Ascending aorta (tissue), 2 donors: ENCODE measurements around the gene F10. TPM values are rescaled to one million over a fixed set of nuclear protein-coding genes. Genes with fewer than 3 reads are reported as not detected.

Source experiments
- DNase-seq, 2 donors: peaks; one replicate each; pipeline ENCODE4 v3.0.0-alpha.2; 2019; ENCODE audit warnings: low spot score in 2 of 2
- H3K27ac ChIP-seq, 2 donors: fragments of 200-600 bp; sonication (generic); one replicate each; pipeline ENCODE4 v1.5.1; 2016 to 2017; ENCODE audit warnings: mild to moderate bottlenecking in 1 of 2
- H3K27me3 ChIP-seq: fragments of 200-600 bp; sonication (generic); one replicate; pipeline ENCODE4 v1.5.1; 2017
- H3K36me3 ChIP-seq, 2 donors: fragments of 200-600 bp; sonication (generic); one replicate each; pipeline ENCODE4 v1.5.1; 2016
- H3K4me1 ChIP-seq, 2 donors: fragments of 200-600 bp; sonication (generic); one replicate each; pipeline ENCODE4 v1.5.1; 2016 to 2017; ENCODE audit warnings: mild to moderate bottlenecking in 1 of 2
- H3K4me3 ChIP-seq, 2 donors: fragments of 200-600 bp; sonication (generic); one replicate each; pipeline ENCODE4 v1.5.1; 2016 to 2017; ENCODE audit warnings: mild to moderate bottlenecking in 1 of 2
- H3K9me3 ChIP-seq, 2 donors: fragments of 200-600 bp; sonication (generic); one replicate each; pipeline ENCODE4 v1.5.1; 2016
- intact Hi-C: fragments of 100-400 bp; cut with DNase I; formaldehyde crosslinking; loops from one replicate; pipeline ENCODE4 v1.15.1; 2023
- total RNA-seq: library from RNA; depleted of rRNA; stranded (reverse); fragments of >200 nt; gene quantifications from one replicate; pipeline ENCODE4 v1.1.0, GENCODE V29; 2016
- TF ChIP-seq, protein P1 (sequence below), 3 experiments: fragments of 200-600 bp in 2 of 3; fragments of 450-650 bp in 1 of 3; sonication (generic) in 2 of 3; IDR thresholded peaks; one replicate each; pipeline ENCODE4 v1.5.1; 2016 to 2019; ENCODE audit warnings: antibody characterized with exemption in 3 of 3, mild to moderate bottlenecking in 1 of 3, moderate library complexity in 1 of 3

Gene F10
- total RNA-seq, 1 donor from 2014 or later = 15.8 TPM

DNA sequence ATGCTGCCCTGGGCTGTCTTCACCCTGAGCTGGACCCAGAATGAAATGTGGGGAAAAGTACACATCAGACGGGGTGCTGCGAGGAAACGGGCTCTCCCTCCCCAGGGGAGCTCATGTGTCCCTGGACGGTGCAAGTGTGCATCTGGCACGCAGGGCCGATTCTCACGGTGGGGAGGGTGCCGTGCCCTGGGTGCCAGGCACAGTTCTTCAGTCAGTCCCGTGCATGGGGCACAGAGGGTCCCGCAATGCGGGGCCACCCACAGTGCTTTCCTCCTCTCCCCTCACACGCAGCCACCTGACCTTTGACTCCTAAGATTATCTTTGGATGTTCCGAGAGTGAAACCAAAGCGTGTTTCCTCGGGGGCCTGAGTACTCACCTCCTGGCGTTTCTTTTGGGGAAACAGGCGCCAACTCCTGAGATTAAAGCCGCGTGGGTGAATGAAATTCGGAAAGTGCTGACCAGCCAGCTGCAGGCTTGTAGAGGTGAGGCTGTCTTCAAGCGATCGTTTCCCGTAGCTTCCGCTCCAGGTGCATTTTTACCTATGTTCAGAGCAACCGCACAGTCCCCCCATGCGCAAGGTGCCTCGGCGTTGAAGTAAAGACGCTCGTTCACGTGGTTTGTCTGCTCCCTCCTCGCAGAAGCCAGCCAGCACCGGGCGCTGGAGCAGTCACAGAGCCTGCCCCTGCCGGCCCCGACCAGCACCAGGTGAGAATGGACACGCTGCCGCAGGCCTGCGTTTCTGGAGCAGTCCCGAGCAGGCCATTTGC is 34.5 kb upstream of the F10 start:
- Histone ChIP-seq H3K36me3 (peaks cover 14 to 15% of the 10 kb centered on the region in 2 donors), H3K27ac (no peak overlapping the region), H3K4me1 (no peaks in the 10 kb centered on the region), H3K9me3 (no peaks in the 10 kb centered on the region), H3K27me3 (no peaks in the 10 kb centered on the region), H3K4me3 (no peak overlapping the region)
- no peak for DNase-seq
- TF ChIP-seq, protein P1, sequence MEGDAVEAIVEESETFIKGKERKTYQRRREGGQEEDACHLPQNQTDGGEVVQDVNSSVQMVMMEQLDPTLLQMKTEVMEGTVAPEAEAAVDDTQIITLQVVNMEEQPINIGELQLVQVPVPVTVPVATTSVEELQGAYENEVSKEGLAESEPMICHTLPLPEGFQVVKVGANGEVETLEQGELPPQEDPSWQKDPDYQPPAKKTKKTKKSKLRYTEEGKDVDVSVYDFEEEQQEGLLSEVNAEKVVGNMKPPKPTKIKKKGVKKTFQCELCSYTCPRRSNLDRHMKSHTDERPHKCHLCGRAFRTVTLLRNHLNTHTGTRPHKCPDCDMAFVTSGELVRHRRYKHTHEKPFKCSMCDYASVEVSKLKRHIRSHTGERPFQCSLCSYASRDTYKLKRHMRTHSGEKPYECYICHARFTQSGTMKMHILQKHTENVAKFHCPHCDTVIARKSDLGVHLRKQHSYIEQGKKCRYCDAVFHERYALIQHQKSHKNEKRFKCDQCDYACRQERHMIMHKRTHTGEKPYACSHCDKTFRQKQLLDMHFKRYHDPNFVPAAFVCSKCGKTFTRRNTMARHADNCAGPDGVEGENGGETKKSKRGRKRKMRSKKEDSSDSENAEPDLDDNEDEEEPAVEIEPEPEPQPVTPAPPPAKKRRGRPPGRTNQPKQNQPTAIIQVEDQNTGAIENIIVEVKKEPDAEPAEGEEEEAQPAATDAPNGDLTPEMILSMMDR (IDR thresholded peaks at IDR 0.05) = no peak
- intact Hi-C loops = no loop called here

DNA sequence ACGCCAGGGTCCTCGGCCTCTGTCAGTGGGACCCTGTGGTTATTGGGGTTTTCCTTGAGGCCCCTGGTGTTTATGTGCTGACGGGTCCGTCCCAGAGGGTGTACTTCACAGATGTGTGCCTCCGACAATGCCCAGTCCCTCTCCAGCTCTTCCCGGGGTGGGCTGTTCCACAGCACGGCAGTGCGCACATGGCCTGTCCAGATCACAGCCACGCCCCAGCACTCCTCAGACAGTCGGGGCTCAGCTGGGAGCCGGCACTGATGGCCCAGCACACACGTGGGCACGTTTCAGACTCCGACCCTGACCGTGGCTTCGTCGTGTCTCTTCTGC is 33.9 kb upstream of the F10 start:
- intact Hi-C loops = no loop called here
- no peaks in the 10 kb centered on the region for H3K4me1 ChIP-seq
- H3K4me3 ChIP-seq = no peak overlapping the region
- no peaks in the 10 kb centered on the region for H3K9me3 ChIP-seq
- TF ChIP-seq, protein P1 (IDR thresholded peaks at IDR 0.05) = no peak
- no peak for DNase-seq
- no peak overlapping the region for H3K27ac ChIP-seq
- H3K27me3 ChIP-seq = no peaks in the 10 kb centered on the region
- peaks cover 14 to 15% of the 10 kb centered on the region in 2 donors for H3K36me3 ChIP-seq

DNA sequence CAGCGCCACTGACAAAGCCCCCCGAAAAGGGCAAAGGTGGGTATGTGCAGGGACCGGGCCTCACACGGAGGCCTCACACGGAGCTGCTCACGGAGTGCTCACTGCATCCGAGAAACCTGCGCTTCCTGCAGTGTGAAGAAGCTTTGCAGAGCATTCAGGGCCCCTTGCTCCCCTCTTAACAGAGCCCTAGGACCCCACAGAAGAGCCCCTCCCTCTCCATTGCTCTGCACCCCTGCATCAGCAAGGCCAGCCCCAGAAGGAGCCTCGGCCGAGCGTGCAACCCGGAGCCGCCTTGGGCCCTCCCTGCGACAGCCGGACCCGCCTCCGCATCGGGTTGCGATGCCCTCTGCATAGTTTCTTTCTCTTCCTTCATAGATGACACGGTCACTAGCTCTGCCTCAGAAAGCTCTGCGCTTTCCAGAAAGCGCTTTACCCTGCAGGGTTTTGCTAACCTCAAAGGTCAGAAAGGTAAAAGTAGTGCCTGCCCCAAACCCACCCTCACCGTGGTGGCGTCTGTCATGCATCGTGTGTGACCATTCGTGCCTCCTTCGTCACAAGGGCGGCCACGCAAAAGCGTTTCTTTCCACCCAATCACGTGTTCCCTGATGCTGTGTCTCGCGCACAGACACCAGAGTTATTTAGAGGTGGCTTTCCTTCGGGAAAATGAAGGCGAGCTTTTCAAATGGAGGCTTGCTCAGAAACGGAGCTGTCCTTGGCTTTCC is 32.7 kb upstream of the F10 start:
- TF ChIP-seq, protein P1 (IDR thresholded peaks at IDR 0.05) = no peak
- intact Hi-C loops = no loop called here
- no peak overlapping the region for H3K4me3 ChIP-seq
- no peaks in the 10 kb centered on the region for H3K27me3 ChIP-seq
- no peaks in the 10 kb centered on the region for H3K9me3 ChIP-seq
- no peaks in the 10 kb centered on the region for H3K4me1 ChIP-seq
- no peak overlapping the region for H3K27ac ChIP-seq
- peaks cover 14 to 15% of the 10 kb centered on the region in 2 donors for H3K36me3 ChIP-seq
- DNase-seq = no peak

DNA sequence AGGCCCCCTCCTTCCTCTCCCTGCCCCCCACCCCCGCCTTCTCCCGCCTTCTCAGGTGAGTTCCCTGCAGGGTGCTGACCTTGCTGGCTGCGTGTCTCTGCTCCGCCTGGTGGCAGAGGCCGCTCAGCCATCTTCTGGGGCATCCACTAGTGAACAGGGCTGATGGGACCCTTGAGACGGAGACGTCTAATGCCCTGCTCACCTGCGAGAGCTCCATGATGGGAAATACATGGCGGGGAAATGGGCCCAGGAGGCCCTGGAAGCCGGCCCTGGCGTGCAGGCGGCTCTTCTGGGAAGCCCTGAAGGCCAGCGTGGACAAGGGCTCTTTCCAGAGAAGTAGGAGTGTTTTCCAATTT is 32.2 kb upstream of the F10 start:
- Histone ChIP-seq H3K27ac (no peak overlapping the region), H3K4me1 (no peaks in the 10 kb centered on the region), H3K9me3 (no peaks in the 10 kb centered on the region), H3K27me3 (no peaks in the 10 kb centered on the region), H3K36me3 (peaks cover 14 to 15% of the 10 kb centered on the region in 2 donors), H3K4me3 (no peak overlapping the region)
- TF ChIP-seq, protein P1 (IDR thresholded peaks at IDR 0.05) = no peak
- no peak for DNase-seq
- intact Hi-C loops = no loop called here

DNA sequence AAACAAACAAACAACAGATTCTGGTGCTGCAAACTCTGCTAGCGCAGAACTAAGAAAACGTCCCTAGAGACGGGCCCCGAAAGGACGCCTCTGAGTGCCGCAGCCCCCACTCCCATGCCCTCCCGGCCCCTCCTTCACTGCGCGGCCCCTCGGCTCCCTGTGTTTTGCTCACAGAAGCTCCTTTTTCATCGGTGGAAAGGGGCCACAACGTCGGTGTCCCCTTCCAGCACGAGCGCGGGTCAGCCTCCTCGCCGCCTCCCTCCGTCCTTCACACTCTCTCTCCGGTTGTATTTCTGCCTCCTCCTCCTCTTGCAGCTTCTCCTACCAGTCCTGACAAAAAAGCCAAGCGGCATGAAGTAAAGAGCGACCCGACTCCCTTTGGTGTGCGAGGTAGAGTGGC is 31.8 kb upstream of the F10 start:
- TF ChIP-seq, protein P1 (IDR thresholded peaks at IDR 0.05) = no peak
- intact Hi-C loops = no loop called here

More for the DNA sequence above, 31.8 kb upstream of the F10 start:
- DNase-seq = no peak
- H3K27me3 ChIP-seq = no peaks in the 10 kb centered on the region
- no peaks in the 10 kb centered on the region for H3K9me3 ChIP-seq
- H3K4me1 ChIP-seq = no peaks in the 10 kb centered on the region
- no peak overlapping the region for H3K27ac ChIP-seq
- peaks cover 14 to 15% of the 10 kb centered on the region in 2 donors for H3K36me3 ChIP-seq
- no peak overlapping the region for H3K4me3 ChIP-seq
